HG02763 (cell line): ENCODE data around the gene GAMT.
"Not testable (repeated sequence)": the region's sequence is repeated elsewhere in the genome, so short reads cannot be mapped to it uniquely, and the experiment has no call there.

Experiments
- ATAC-seq: cut with Tn5 transposase; IDR thresholded peaks from one replicate; pipeline ENCODE4 v1.9.1; 2021; ENCODE audit warnings: mild to moderate bottlenecking, moderate library complexity; ENCODE audit not compliant: unreplicated experiment

GAMT gene

GRCh38 chr19:1401138-1401888 lies at the start of gene GAMT:
Gene GAMT, minus strand, starts transcription at chr19:1401542. Its CDS starts 66 bp downstream, at chr19:1401476.
- ATAC-seq, result no peak

- ATAC-seq, result no peak
Observed at GRCh38 chr19:1449467-1450442, 48.4 kb upstream of the GAMT start, which contains the start of gene APC2. Gene APC2, plus strand, starts transcription at chr19:1450121. Its CDS starts 2,881 bp downstream, at chr19:1453002.

- ATAC-seq, result no peak
Observed at GRCh38 chr19:1447944-1448343, 46.6 kb upstream of the GAMT start.

- no peak for ATAC-seq
Observed at GRCh38 chr19:1447504-1447903, 46.2 kb upstream of the GAMT start.

- no peak for ATAC-seq
Observed at GRCh38 chr19:1446713-1447481, 45.6 kb upstream of the GAMT start.

GRCh38 chr19:1445932-1446712 lies 44.8 kb upstream of the GAMT start:
- ATAC-seq, result no peak

- ATAC-seq, result peak; percentile 73
Observed at GRCh38 chr19:1445185-1445931, 44.0 kb upstream of the GAMT start.

- ATAC-seq, result no peak
Observed at GRCh38 chr19:1441677-1442438, 40.5 kb upstream of the GAMT start.

- no peak for ATAC-seq
Observed at GRCh38 chr19:1441022-1441426, 39.7 kb upstream of the GAMT start.

- ATAC-seq, result no peak
Observed at GRCh38 chr19:1440418-1440801, 39.1 kb upstream of the GAMT start.

GRCh38 chr19:1439525-1440417 lies 38.4 kb upstream of the GAMT start:
- ATAC-seq, result not testable (repeated sequence)

GRCh38 chr19:1438933-1439354 lies 37.6 kb upstream of the GAMT start:
- no peak for ATAC-seq

GRCh38 chr19:1438035-1438932 lies 36.9 kb upstream of the GAMT start, which contains the start of gene RPS15:
Gene RPS15, plus strand, starts transcription at chr19:1438396. Its CDS starts 30 bp downstream, at chr19:1438426.
- ATAC-seq, result peak; percentile 81

GRCh38 chr19:1437609-1438008 lies 36.3 kb upstream of the GAMT start:
- ATAC-seq, result no peak

GRCh38 chr19:1435378-1435989 lies 34.1 kb upstream of the GAMT start:
- ATAC-seq, result no peak

GRCh38 chr19:1434577-1435060 lies 33.3 kb upstream of the GAMT start:
- no peak for ATAC-seq
